ENCODE results near the gene WDR87. TPM values are rescaled to one million over a fixed set of nuclear protein-coding genes. Genes with fewer than 3 reads are reported as not detected.
"Not testable (repeated sequence)": the region's sequence is repeated elsewhere in the genome, so short reads cannot be mapped to it uniquely, and the experiment has no call there.

The WDR87 gene
- total RNA-seq, 1 donor from 2014 or later: not detected

DNA sequence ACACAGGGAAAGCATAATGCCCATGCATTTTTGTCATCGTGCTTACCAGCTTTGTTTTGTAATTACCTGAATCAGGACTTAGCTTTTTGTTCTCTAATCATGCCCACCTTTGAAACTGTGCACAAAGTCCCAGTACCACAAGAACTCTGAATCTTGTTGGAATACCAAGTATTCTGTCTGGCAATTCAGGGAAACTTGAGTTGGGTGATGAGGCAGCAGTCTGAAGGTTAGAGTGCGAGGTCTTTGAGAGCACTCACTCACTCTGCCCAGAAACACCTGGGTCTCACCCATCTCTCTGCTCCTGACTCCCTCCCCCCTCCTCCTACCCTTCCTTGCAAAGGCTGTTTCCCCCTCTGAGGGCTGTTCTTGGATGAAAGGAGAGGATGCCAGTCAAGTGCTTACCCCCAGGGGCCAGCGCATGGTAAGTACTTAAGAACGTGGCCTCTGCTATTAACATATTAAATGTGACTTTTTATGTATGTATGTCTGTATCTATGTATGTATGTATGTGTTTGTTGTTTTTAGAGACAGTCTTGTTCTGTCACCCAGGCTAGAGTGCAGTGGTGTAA, 23.0 kb upstream of the WDR87 start:
- Histone ChIP-seq H3K27ac (no peak overlapping the region), H3K27me3 (no peaks in the 10 kb centered on the region), H3K36me3 (no peaks in the 10 kb centered on the region), H3K9me3 (no peaks in the 10 kb centered on the region), H3K4me3 (no peak overlapping the region), H3K4me1 (peaks cover 11% of the 10 kb centered on the region)
- intact Hi-C loops (cut with DNase I): no loop called here
- no peak for ATAC-seq
- DNase-seq: no peak
- TF ChIP-seq, protein P1, sequence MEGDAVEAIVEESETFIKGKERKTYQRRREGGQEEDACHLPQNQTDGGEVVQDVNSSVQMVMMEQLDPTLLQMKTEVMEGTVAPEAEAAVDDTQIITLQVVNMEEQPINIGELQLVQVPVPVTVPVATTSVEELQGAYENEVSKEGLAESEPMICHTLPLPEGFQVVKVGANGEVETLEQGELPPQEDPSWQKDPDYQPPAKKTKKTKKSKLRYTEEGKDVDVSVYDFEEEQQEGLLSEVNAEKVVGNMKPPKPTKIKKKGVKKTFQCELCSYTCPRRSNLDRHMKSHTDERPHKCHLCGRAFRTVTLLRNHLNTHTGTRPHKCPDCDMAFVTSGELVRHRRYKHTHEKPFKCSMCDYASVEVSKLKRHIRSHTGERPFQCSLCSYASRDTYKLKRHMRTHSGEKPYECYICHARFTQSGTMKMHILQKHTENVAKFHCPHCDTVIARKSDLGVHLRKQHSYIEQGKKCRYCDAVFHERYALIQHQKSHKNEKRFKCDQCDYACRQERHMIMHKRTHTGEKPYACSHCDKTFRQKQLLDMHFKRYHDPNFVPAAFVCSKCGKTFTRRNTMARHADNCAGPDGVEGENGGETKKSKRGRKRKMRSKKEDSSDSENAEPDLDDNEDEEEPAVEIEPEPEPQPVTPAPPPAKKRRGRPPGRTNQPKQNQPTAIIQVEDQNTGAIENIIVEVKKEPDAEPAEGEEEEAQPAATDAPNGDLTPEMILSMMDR (IDR thresholded peaks at IDR 0.05): no peak

DNA sequence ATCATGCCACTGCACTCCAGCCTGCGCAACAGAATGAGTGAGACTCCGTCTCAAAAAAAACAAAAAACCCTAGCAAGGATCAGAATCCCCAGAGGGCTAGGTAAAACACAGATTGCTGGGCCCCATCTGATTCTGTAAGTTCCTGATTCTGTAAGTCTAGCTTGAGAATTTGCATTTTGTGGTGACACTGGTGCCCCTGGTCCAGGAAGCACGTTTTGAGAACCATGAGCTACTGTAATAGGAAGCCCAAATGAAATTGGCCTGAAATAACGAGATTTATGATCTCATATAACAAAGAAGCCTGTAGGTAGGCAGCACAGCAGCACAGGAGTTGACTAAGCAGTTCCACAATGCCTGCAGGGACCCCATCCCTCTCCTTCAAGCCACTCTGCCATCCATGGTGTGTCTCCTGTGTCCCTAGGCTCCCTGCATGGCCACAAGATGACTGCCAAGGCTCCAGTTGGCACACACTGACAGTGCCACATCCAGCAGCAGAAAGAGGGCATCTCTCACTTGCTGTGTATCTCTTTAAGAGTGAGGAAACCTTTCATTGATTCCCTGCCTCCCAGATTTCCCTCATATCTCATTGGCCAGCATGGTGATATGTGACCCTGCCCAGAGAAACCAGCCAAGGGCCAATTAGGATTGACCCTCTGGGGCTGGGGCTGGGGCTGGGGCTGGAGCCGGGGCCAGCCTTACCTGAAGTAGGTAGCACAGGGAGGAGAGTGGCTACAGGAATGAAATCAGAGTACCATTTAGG, 22.3 kb upstream of the WDR87 start:
- ATAC-seq (no peak), DNase-seq (no peak)
- Histone ChIP-seq H3K27ac (no peak overlapping the region), H3K4me1 (peaks cover 11% of the 10 kb centered on the region), H3K36me3 (no peaks in the 10 kb centered on the region), H3K27me3 (no peaks in the 10 kb centered on the region), H3K4me3 (no peak overlapping the region), H3K9me3 (no peaks in the 10 kb centered on the region)
- TF ChIP-seq, protein P1 (IDR thresholded peaks at IDR 0.05): no peak
- intact Hi-C loops (cut with DNase I): no loop called here

DNA sequence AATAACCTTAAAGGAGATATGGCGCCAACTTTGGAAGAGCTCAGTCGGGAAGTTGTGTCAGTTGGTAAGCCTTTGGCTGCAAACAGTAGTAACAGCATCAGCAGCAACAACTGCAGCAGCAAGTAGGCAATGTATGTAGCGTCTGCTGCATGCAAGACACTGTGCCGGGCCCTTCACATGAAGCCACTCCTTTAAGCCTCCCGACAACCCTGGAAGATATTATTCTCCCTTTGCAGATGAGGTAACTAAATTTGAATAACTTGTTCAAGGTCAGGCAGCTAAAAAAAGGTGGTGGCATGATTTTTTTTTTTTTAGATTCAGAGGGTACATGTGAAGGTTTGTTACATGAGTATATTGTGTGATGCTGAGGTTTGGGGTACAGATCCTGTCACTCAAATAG, 20.3 kb upstream of the WDR87 start:
- no peak for DNase-seq
- Histone ChIP-seq H3K27me3 (no peaks in the 10 kb centered on the region), H3K9me3 (no peaks in the 10 kb centered on the region), H3K36me3 (no peaks in the 10 kb centered on the region), H3K4me1 (peaks cover 5% of the 10 kb centered on the region), H3K27ac (no peak overlapping the region), H3K4me3 (no peak overlapping the region)
- no peak for ATAC-seq
- intact Hi-C loops (cut with DNase I): no loop called here
- TF ChIP-seq, protein P1 (IDR thresholded peaks at IDR 0.05): no peak

DNA sequence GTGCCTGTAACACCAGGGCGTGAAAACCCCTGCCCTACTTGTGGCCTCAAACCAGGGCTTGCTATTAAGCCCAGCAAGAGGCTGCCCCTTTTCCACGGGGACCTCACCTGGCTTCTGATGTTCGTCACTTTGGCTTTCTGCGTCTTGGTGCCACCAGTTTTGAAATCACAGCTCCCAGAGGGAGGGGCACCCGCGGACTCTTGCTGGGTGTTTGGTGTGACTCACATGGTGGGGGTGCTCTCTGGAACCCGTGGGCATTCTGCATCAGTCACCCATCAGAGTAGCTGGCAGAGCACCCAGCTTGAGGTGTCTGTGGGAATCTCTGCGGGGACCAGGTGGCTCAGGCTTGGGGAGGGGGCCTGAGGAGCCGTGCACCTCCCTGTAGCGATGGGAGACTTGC, 19.9 kb upstream of the WDR87 start:
- Histone ChIP-seq H3K27me3 (no peaks in the 10 kb centered on the region), H3K4me1 (peaks cover under 1% of the 10 kb centered on the region), H3K27ac (no peak overlapping the region), H3K9me3 (no peaks in the 10 kb centered on the region), H3K36me3 (no peaks in the 10 kb centered on the region), H3K4me3 (no peak overlapping the region)
- TF ChIP-seq, protein P1 (IDR thresholded peaks at IDR 0.05): no peak
- DNase-seq (no peak), ATAC-seq (no peak)
- intact Hi-C loops (cut with DNase I): no loop called here

DNA sequence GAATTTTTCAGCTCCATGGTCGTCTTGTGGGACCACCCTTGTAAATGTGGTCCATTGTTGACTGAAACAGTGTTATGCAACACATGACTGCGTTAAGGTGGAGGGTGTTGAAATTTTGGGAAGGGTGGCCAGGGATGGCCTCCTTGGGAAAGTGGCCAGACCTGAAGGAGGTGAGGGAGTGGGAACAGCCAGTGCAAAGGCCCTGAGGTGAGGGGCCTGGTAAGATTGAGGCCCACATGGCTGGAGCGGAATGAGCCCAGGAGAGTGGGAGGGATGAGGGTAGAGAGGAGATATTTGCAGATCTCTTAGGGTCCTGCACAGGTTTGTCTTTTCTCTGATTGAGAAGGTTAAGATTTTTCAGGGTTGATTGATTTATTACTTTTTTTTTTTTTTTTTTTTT, 18.8 kb upstream of the WDR87 start:
- no peak for ATAC-seq
- no peaks in the 10 kb centered on the region for H3K27me3 ChIP-seq
- H3K9me3 ChIP-seq: no peaks in the 10 kb centered on the region
- no peak for DNase-seq
- H3K36me3 ChIP-seq: no peaks in the 10 kb centered on the region
- no peak overlapping the region for H3K4me3 ChIP-seq
- no peak overlapping the region for H3K27ac ChIP-seq
- intact Hi-C loops (cut with DNase I): no loop called here
- TF ChIP-seq, protein P1 (IDR thresholded peaks at IDR 0.05): no peak
- H3K4me1 ChIP-seq: no peaks in the 10 kb centered on the region

DNA sequence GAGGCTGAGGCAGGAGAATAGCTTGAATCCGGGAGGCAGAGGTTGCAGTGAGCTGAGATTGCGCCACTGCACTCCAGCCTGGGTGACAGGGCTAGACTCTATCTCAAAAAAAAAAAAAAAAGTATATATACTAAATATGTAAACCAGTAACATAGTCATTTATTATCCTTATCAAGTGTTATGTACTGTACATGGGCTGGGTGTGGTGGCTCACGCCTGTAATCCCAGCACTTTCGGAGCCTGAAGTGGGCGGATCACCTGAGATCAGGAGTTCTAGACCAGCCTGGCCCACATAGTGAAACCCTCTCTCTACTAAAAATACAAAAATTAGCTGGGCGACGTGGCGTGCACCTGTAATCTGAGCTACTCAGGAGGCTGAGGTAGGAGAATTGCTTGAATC, 18.2 kb upstream of the WDR87 start:
- H3K36me3 ChIP-seq; intact Hi-C loops (cut with DNase I); DNase-seq; ATAC-seq; H3K27ac ChIP-seq; H3K27me3 ChIP-seq; H3K4me1 ChIP-seq; H3K4me3 ChIP-seq; H3K9me3 ChIP-seq: not testable (repeated sequence)

All from upper lobe of right lung (tissue), 1 donor.